GM18507 (cell line): Measurements from ENCODE around the gene DGKB.

Experiments used
- DNase-seq: peaks from one replicate; pipeline ENCODE4 v3.0.0; 2011; ENCODE audit warnings: low read depth; ENCODE audit not compliant: insufficient read length; ENCODE audit errors: extremely low spot score
- FAIRE-seq: peaks from 2 replicates; lab custom pipeline; 2011; peaks lifted over from hg19 to GRCh38; lab: Jason Lieb, UNC

The DGKB gene

GRCh38 chr7:14375998-14376397, 526.6 kb downstream of the DGKB start:
- no peak for FAIRE-seq

GRCh38 chr7:14374336-14374735, 528.2 kb downstream of the DGKB start:
- DNase-seq (no peak), FAIRE-seq (no peak)

More at GRCh38 chr7:14375998-14376397, 526.6 kb downstream of the DGKB start:
- no peak for DNase-seq

DNA sequence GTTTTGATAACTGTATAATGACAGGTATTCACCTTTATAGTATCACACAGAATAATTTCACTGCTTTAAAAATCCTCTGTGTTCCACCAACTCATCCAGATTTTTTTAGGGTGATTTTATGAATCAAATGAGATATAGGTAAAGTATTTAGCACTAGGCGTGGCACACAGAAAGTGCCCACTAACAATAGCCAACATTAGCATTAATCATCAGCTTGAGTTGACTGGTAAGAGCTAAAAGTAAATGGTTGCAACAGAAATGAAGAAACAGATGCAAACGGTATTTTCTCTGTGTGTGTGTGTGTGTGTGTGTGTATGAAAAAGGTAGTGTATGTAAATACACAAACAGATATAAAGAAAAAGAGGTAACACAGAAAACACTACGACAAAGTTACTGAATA, 534.3 kb downstream of the DGKB start:
- FAIRE-seq = no peak
- DNase-seq = no peak

GRCh38 chr7:14351167-14351566, 551.4 kb downstream of the DGKB start:
- DNase-seq (no peak), FAIRE-seq (no peak)

- DNase-seq (no peak), FAIRE-seq (no peak)
Measured at GRCh38 chr7:14341200-14341775, 561.3 kb downstream of the DGKB start.

DNA sequence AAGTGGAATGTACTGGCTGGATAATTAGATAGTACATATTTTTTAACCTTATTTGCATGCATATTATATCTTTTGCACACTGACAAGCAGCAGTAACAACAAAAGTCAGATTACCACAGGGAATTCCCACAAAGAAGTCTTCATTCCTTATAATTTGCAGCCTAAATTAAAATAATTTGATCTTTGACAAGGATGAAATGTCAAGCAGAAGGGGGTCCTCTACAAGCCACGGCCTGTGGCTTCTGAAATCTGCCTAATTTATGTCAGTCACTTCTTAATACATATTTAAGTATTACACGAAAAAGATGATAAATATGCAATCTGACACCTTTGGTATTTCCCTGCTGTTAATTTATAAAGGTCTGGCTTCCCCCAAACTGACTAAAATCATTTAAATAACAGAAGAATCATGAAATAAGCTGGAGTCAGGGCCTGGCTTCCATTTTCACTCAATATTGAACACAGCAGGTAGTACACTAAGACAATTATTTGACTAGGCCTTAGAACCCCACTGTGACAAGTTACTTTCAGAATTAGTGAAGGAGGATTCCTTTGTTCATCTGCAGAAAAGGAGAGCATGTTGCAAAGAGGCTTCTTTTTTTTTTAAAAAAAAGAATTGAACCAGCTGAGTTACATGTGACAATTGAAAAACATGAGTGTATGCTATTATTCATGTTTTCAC, 562.0 kb downstream of the DGKB start:
- DNase-seq = no peak

GRCh38 chr7:14339861-14340260, 562.7 kb downstream of the DGKB start:
- DNase-seq (no peak), FAIRE-seq (no peak)

More for the DNA sequence above, 562.0 kb downstream of the DGKB start:
- no peak for FAIRE-seq

DNA sequence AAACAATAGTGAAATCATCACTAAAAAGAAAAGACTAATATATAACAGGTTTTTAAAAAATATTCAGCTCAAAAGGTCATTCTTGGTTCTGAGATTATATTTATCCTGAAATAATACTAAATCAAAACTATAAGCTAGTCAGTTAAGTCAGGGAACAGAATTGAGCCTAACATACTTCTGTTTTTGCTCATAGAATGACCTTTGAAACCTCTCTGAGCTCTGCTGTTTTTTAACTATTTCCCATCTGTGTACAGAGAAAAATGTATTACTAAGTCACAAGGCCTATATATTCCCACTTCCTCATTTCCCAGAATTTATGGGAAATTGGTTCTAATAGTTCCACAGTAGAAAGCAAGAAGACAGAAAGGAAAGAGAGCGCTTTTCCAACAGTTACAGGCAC, 566.3 kb downstream of the DGKB start:
- DNase-seq (no peak), FAIRE-seq (no peak)

GRCh38 chr7:14332155-14332554, 570.4 kb downstream of the DGKB start:
- DNase-seq (no peak), FAIRE-seq (no peak)

DNA sequence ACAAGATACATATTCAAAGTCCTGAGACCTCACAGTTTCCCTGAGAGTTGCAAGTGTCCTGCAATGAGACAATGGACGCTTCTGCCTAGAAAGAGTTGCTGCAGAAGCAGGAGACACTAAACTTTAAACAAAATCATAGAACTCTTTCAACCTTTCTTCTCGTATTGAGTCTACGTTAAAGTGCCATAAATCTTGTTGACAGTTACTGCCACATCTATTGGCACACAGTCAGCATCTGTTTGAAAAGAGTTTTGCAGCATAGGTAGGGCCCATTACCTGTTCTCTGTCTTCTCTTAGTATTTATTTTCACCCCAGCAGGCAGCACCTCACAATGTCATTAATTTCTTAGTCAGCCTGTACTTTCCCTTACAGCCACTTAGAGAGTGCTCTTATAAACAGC, 577.8 kb downstream of the DGKB start:
- DNase-seq = no peak
- no peak for FAIRE-seq

DNA sequence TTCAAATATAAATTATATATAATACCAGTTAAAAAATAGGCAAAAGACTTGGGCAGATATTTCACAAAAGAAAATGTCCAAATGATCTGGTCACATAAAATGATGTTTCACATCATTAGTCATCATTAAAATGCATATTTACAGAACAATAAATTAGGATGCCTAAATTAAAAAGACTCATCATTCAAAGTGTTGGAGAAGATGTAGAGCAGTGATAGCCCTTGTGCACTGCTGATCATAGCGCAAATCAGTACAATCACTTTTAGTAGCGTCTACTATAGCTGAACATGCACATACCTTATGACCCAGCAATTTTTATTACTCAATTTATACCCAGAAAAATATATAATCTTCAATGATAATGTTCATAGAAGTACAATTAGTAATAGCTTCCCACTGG, 579.8 kb downstream of the DGKB start:
- FAIRE-seq (no peak), DNase-seq (no peak)

DNA sequence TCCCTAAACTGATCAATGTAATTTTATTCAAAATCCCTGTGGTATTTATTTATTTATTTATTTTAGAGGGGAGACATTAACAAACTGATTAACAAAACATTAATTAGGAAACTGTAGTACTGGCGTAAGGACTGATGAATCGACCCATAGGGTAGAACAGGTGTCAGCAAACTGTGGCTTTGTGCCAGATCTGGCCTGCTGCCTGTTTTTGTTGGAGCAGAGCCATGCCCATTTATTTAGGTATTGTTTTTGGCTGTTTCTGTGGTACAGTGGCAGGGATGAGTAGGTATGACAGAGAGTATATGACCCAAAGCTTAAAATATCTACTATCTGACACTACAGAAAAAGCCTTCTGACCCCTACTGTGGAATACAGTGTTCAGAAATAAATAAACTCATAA, 580.6 kb downstream of the DGKB start:
- no peak for DNase-seq
- FAIRE-seq = no peak

DNA sequence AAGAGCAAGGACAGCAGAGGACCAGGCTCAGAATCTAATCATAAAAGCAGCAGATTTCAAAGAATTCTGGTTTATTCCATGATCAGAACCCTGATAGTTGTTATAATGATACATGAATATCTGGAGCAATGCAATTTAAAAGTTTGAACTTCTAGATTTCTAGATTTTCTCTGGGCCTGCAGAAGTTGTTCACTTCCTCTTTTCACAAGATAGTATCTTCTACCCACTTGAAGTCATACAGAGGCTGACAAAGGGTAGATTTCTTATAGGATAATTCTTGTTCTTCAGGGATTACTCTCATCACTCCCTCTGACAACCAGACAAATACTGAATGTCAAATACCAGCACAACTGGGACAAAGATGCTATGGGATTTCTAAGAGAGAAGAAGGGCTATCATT, 593.1 kb downstream of the DGKB start:
- FAIRE-seq = no peak

GRCh38 chr7:14305233-14305866, 597.2 kb downstream of the DGKB start:
- DNase-seq = no peak
- FAIRE-seq = no peak

More for the DNA sequence above, 593.1 kb downstream of the DGKB start:
- DNase-seq = no peak

DNA sequence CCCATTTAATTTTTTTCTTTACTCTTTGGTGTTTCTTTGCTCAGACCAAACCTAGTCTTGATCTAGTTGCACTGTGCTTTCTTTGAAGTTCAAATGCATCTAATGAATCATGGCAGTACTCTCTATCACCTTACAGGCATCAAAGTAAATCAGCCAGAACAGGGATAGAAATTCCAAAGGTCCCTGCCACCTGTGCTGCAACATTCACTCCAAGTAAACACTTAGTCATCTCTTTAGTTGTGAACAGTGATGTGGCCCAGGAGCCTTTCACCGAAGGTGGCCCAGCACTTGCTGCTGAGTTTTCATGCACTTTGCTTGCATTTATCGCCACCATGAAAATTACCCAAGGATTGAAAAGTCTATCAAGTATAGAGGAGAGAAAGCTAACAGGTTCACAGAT, 599.0 kb downstream of the DGKB start:
- FAIRE-seq = no peak
- no peak for DNase-seq

DNA sequence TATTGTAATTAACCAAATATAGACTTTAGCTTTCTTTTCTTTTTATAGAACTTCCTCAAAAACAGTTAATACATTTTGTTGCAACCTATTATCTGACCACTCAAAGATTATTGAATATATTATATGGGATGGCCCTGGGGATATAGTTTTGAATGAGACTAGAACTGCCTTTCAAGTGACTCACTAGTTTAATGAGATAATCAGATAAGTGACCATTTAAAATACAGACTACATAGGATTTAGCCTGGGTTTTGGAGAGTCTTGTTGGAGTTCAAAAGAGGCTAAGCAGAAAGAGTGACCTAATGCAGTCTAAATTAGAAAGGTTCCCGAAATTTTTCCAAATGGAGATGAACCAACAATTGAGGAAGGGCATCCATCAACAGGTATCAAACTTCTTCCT, 607.9 kb downstream of the DGKB start:
- DNase-seq = no peak
- FAIRE-seq = no peak

DNA sequence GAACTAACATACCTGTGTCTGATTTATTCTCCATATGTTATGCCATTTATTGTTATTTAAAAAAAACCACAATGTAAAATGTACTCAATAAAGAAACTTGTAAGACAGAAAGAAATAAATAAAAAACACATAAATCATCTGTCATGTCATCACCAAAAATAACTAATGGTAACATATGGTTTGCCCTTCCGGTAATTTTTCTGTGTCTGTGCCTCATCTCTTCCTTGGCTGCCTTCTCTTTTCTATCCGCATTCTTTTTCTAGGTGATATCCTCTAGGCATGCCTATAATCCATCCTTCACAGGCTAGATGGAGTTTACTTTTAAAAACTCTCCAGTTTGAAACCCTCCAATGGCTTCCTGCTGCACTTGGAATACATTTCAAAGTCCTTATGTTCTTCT, 609.1 kb downstream of the DGKB start:
- FAIRE-seq (no peak), DNase-seq (no peak)

DNA sequence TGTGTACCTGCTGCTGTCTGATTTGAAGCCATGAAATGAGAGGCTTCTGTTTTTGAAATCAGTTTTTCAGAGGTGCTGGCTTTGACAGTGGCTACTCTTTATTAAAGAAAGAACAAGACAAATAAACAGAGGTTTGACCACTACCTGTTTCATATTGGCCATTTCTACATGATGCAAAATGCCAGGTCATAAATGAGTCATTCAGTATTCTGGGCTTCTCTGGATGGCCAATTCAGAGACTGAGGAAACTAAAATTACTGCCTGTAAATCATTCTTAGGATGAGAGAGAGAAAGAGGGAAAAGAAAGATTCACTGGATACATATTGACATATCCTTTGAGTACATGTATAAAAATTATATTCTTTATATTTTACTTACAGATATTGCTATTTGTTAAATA, 609.8 kb downstream of the DGKB start:
- FAIRE-seq (no peak), DNase-seq (no peak)

DNA sequence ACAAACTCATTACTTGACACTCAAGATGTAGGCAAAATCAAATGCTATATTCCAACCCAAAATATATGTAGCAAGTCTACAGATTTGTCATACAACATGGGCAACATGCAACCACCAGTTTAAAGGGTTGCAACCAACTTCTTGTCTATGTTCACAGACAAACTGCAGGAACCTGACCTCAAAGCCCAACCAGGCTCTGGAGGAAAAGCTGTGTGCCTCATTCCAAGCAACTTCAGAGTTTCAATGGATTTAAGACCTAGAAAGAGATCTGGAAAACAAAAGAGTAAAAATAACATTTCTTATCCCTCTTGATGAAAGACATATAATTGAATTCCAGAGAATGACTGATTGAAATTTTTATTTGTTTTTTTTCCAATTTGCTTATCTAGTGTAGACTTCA, 612.6 kb downstream of the DGKB start:
- DNase-seq (no peak), FAIRE-seq (no peak)

GRCh38 chr7:14288701-14289100, 613.9 kb downstream of the DGKB start:
- no peak for FAIRE-seq
- DNase-seq = no peak

GRCh38 chr7:14287398-14287797, 615.2 kb downstream of the DGKB start:
- FAIRE-seq (no peak), DNase-seq (no peak)
